Measurements from ENCODE around the gene SLC10A7.

SLC10A7 gene

GRCh38 chr4:146494143-146494542, 27.6 kb downstream of the SLC10A7 start:
- DNase-seq (ENCODE audit: low read depth), result no peak

GRCh38 chr4:146490106-146490505, 31.6 kb downstream of the SLC10A7 start:
- DNase-seq (ENCODE audit: low read depth), result no peak

GRCh38 chr4:146488495-146489174, 33.1 kb downstream of the SLC10A7 start:
- DNase-seq (ENCODE audit: low read depth), result peak; percentile 40

- DNase-seq (ENCODE audit: low read depth), result no peak
Measured at GRCh38 chr4:146486565-146486964, 35.2 kb downstream of the SLC10A7 start.

- no peak for DNase-seq (ENCODE audit: low read depth)
Measured at GRCh38 chr4:146485968-146486367, 35.8 kb downstream of the SLC10A7 start.

GRCh38 chr4:146482788-146483187, 39.0 kb downstream of the SLC10A7 start:
- no peak for DNase-seq (ENCODE audit: low read depth)

GRCh38 chr4:146481246-146481645, 40.5 kb downstream of the SLC10A7 start:
- no peak for DNase-seq (ENCODE audit: low read depth)

- no peak for DNase-seq (ENCODE audit: low read depth)
Measured at GRCh38 chr4:146478009-146478408, 43.7 kb downstream of the SLC10A7 start.

- DNase-seq (ENCODE audit: low read depth), result peak; percentile 48
Measured at GRCh38 chr4:146477054-146477453, 44.7 kb downstream of the SLC10A7 start.

- no peak for DNase-seq (ENCODE audit: low read depth)
Measured at GRCh38 chr4:146472404-146472803, 49.3 kb downstream of the SLC10A7 start.

- no peak for DNase-seq (ENCODE audit: low read depth)
Measured at GRCh38 chr4:146470604-146471003, 51.1 kb downstream of the SLC10A7 start.

GRCh38 chr4:146469022-146469421, 52.7 kb downstream of the SLC10A7 start:
- no peak for DNase-seq (ENCODE audit: low read depth)

- peak; percentile 58 for DNase-seq (ENCODE audit: low read depth)
Measured at GRCh38 chr4:146465628-146466027, 56.1 kb downstream of the SLC10A7 start.

- DNase-seq (ENCODE audit: low read depth), result no peak
Measured at GRCh38 chr4:146462251-146462650, 59.5 kb downstream of the SLC10A7 start.

- DNase-seq (ENCODE audit: low read depth), result no peak
Measured at GRCh38 chr4:146458594-146458993, 63.1 kb downstream of the SLC10A7 start.

- DNase-seq (ENCODE audit: low read depth), result no peak
Measured at GRCh38 chr4:146456681-146457080, 65.1 kb downstream of the SLC10A7 start.

- no peak for DNase-seq (ENCODE audit: low read depth)
Measured at GRCh38 chr4:146453181-146453807, 68.4 kb downstream of the SLC10A7 start.

GRCh38 chr4:146450524-146450923, 71.2 kb downstream of the SLC10A7 start:
- DNase-seq (ENCODE audit: low read depth), result no peak

- DNase-seq (ENCODE audit: low read depth), result no peak
Measured at GRCh38 chr4:146446555-146446954, 75.2 kb downstream of the SLC10A7 start.

- no peak for DNase-seq (ENCODE audit: low read depth)
Measured at GRCh38 chr4:146445198-146446150, 76.3 kb downstream of the SLC10A7 start.

- DNase-seq (ENCODE audit: low read depth), result no peak
Measured at GRCh38 chr4:146443525-146443924, 78.2 kb downstream of the SLC10A7 start.

- DNase-seq (ENCODE audit: low read depth), result peak; percentile 54
Measured at GRCh38 chr4:146442801-146443200, 78.9 kb downstream of the SLC10A7 start.

GRCh38 chr4:146439999-146440398, 81.7 kb downstream of the SLC10A7 start:
- DNase-seq (ENCODE audit: low read depth), result peak; percentile 42
